Measurements from ENCODE around the gene PITHD1.
A peak's percentile ranks its signal among the peaks of the same experiment; 100 is the strongest.

PITHD1 gene

GRCh38 chr1:23805025-23805424 is 26.8 kb downstream of the PITHD1 start:
- Histone ChIP-seq H3K9ac (0 out of 22 replicates have a peak overlapping the region, but pooled peaks of 1 of the 11 experiments have one; percentile 31), H3K27me3 (no peaks in the 10 kb centered on the region), H3K4me2 (peak overlapping the region in 3 of 11 experiments; percentile 31 to 70 (median 57); a peak in 5 of 22 replicates), H3K9me3 (replicated peaks in 1 of 11) (no peaks in the 10 kb centered on the region), H3K27ac (peak overlapping the region in 1 of 11 experiments; percentile 45; a peak in 2 of 22 replicates), H3K4me1 (peaks cover 14 to 63% (median 37%) of the 10 kb centered on the region in 10 experiments), H3K4me3 (no peak overlapping the region), H3K36me3 (peaks cover 0 to 51% (median 9%) of the 10 kb centered on the region in 11 experiments; a peak in 12 of 22 replicates), H4K20me1 (peaks cover 0 to 4% (median 0%) of the 10 kb centered on the region in 11 experiments; a peak in 1 of 22 replicates)
- no peak for TF ChIP-seq Cebpa-rat (IDR thresholded peaks at IDR 0.05)

- Histone ChIP-seq H3K9me3 (replicated peaks in 1 of 11) (no peaks in the 10 kb centered on the region), H3K4me1 (peaks cover 23 to 73% (median 47%) of the 10 kb centered on the region in 10 experiments), H4K20me1 (no peaks in the 10 kb centered on the region), H3K27me3 (no peaks in the 10 kb centered on the region), H3K9ac (peak overlapping the region in 2 of 11 experiments; percentile 1 to 39; a peak in 3 of 22 replicates), H3K27ac (no peak overlapping the region), H3K4me3 (no peak overlapping the region), H3K4me2 (0 out of 22 replicates have a peak overlapping the region, but pooled peaks of 2 of the 11 experiments have one; percentile 50 to 83), H3K36me3 (peaks cover 0 to 51% (median 9%) of the 10 kb centered on the region in 11 experiments; a peak in 12 of 22 replicates)
- no peak for TF ChIP-seq Cebpa-rat (IDR thresholded peaks at IDR 0.05)
Observed at GRCh38 chr1:23806280-23806679, 28.1 kb downstream of the PITHD1 start.

GRCh38 chr1:23807453-23807852 is 29.2 kb downstream of the PITHD1 start:
- Histone ChIP-seq H3K9ac (peak overlapping the region in 7 of 11 experiments; percentile 9 to 52 (median 21); a peak in 7 of 22 replicates), H3K27me3 (no peaks in the 10 kb centered on the region), H3K9me3 (replicated peaks in 1 of 11) (no peaks in the 10 kb centered on the region), H4K20me1 (no peaks in the 10 kb centered on the region), H3K27ac (peak overlapping the region in 7 of 11 experiments; percentile 2 to 50 (median 24); a peak in 7 of 22 replicates), H3K4me1 (peaks cover 19 to 71% (median 42%) of the 10 kb centered on the region in 10 experiments), H3K4me2 (peak overlapping the region in 9 of 11 experiments; percentile 7 to 83 (median 50); a peak in 14 of 22 replicates), H3K36me3 (peaks cover 3 to 51% (median 11%) of the 10 kb centered on the region in 11 experiments; a peak in 15 of 22 replicates), H3K4me3 (no peak overlapping the region)
- no peak for TF ChIP-seq Cebpa-rat (IDR thresholded peaks at IDR 0.05)

- no peak for TF ChIP-seq Cebpa-rat (IDR thresholded peaks at IDR 0.05)
- Histone ChIP-seq H3K9ac (peak overlapping the region in 2 of 11 experiments; percentile 17 to 45; a peak in 2 of 22 replicates), H4K20me1 (no peaks in the 10 kb centered on the region), H3K36me3 (peaks cover 11 to 57% (median 27%) of the 10 kb centered on the region in 11 experiments; a peak in 21 of 22 replicates), H3K4me1 (peaks cover 19 to 59% (median 39%) of the 10 kb centered on the region in 10 experiments), H3K9me3 (replicated peaks in 1 of 11) (no peaks in the 10 kb centered on the region), H3K4me3 (no peak overlapping the region), H3K27ac (peak overlapping the region in 9 of 11 experiments; percentile 2 to 65 (median 19); a peak in 7 of 22 replicates), H3K27me3 (no peaks in the 10 kb centered on the region), H3K4me2 (peak overlapping the region; percentile 21 to 83 (median 44); a peak in 16 of 22 replicates)
Observed at GRCh38 chr1:23809751-23810171, 31.5 kb downstream of the PITHD1 start.

- Histone ChIP-seq H3K36me3 (peaks cover 22 to 67% (median 37%) of the 10 kb centered on the region in 11 experiments), H3K27me3 (no peaks in the 10 kb centered on the region), H4K20me1 (no peaks in the 10 kb centered on the region), H3K9me3 (replicated peaks in 1 of 11) (no peaks in the 10 kb centered on the region), H3K4me2 (peak overlapping the region; percentile 17 to 83 (median 50); a peak in 18 of 22 replicates), H3K4me1 (peaks cover 19 to 49% (median 37%) of the 10 kb centered on the region in 10 experiments), H3K27ac (peak overlapping the region in 6 of 11 experiments; percentile 3 to 62 (median 46); a peak in 10 of 22 replicates), H3K4me3 (no peak overlapping the region), H3K9ac (peak overlapping the region in 4 of 11 experiments; percentile 2 to 45 (median 32); a peak in 7 of 22 replicates)
- no peak for TF ChIP-seq Cebpa-rat (IDR thresholded peaks at IDR 0.05)
Observed at GRCh38 chr1:23810818-23811540, 32.8 kb downstream of the PITHD1 start.

GRCh38 chr1:23814016-23814415 is 35.8 kb downstream of the PITHD1 start:
- H4K20me1 ChIP-seq, result no peaks in the 10 kb centered on the region; a peak in 2 of 22 replicates
- H3K4me3 ChIP-seq, result no peak overlapping the region
- no peak overlapping the region for H3K9ac ChIP-seq
- H3K27me3 ChIP-seq, result no peaks in the 10 kb centered on the region
- H3K4me1 ChIP-seq, result peaks cover 17 to 45% (median 26%) of the 10 kb centered on the region in 10 experiments
- peaks cover 51 to 78% (median 62%) of the 10 kb centered on the region in 11 experiments for H3K36me3 ChIP-seq
- no peaks in the 10 kb centered on the region for H3K9me3 ChIP-seq (replicated peaks in 1 of 11)
- no peak overlapping the region for H3K27ac ChIP-seq
- H3K4me2 ChIP-seq, result no peak overlapping the region
- TF ChIP-seq Cebpa-rat (IDR thresholded peaks at IDR 0.05), result no peak

GRCh38 chr1:23816361-23816760 is 38.1 kb downstream of the PITHD1 start:
- Histone ChIP-seq H3K27ac (peak overlapping the region in 1 of 11 experiments; percentile 37; a peak in 1 of 22 replicates), H4K20me1 (peaks cover 0 to 16% (median 0%) of the 10 kb centered on the region in 11 experiments; a peak in 2 of 22 replicates), H3K9me3 (replicated peaks in 1 of 11) (no peaks in the 10 kb centered on the region), H3K4me2 (peak overlapping the region in 1 of 11 experiments; percentile 45; a peak in 1 of 22 replicates), H3K36me3 (peaks cover 57 to 95% (median 75%) of the 10 kb centered on the region in 11 experiments), H3K4me3 (no peak overlapping the region), H3K9ac (0 out of 22 replicates have a peak overlapping the region, but pooled peaks of 2 of the 11 experiments have one; percentile 8 to 25), H3K4me1 (peaks cover under 1 to 29% (median 10%) of the 10 kb centered on the region in 10 experiments; a peak in 17 of 20 replicates), H3K27me3 (no peaks in the 10 kb centered on the region)
- TF ChIP-seq Cebpa-rat (IDR thresholded peaks at IDR 0.05), result no peak

GRCh38 chr1:23816906-23817305 is 38.7 kb downstream of the PITHD1 start:
- Histone ChIP-seq H3K27ac (peak overlapping the region in 2 of 11 experiments; percentile 21 to 37; a peak in 3 of 22 replicates), H3K9ac (peak overlapping the region in 5 of 11 experiments; percentile 5 to 25 (median 15); a peak in 3 of 22 replicates), H3K4me3 (no peak overlapping the region), H3K27me3 (no peaks in the 10 kb centered on the region), H3K36me3 (peaks cover 57 to 89% (median 75%) of the 10 kb centered on the region in 11 experiments), H4K20me1 (peaks cover 0 to 20% (median 0%) of the 10 kb centered on the region in 11 experiments; a peak in 2 of 22 replicates), H3K4me2 (peak overlapping the region in 5 of 11 experiments; percentile 11 to 45 (median 16); a peak in 7 of 22 replicates), H3K9me3 (replicated peaks in 1 of 11) (no peaks in the 10 kb centered on the region), H3K4me1 (peaks cover 0 to 27% (median 7%) of the 10 kb centered on the region in 10 experiments; a peak in 10 of 20 replicates)
- no peak for TF ChIP-seq Cebpa-rat (IDR thresholded peaks at IDR 0.05)

Data from BLaER1 treated with 17β-estradiol and CSF1 and Interleukin-3, amounts not matched to agents 10 nM and 100 nM (cell line).